K562 (cell line): Measurements from ENCODE around the gene PIK3CB.

Experiments used
- NCOA2 ChIP-seq, 2 experiments: fragments of 450-650 bp; IDR thresholded peaks; 2 replicates each; pipeline ENCODE4 v1.6.1; 2018; ENCODE audit warnings: mild to moderate bottlenecking in 2 of 2, moderate library complexity in 1 of 2; ENCODE audit not compliant: partially characterized antibody in 2 of 2
- POLR2AphosphoS5 ChIP-seq: IDR thresholded peaks from 2 replicates; pipeline ENCODE4 v1.6.1; 2011; ENCODE audit warnings: mild to moderate bottlenecking, low read depth, low read length, moderate library complexity; ENCODE audit not compliant: control insufficient read depth, insufficient read depth
- TF ChIP-seq, protein P1 (sequence below): sonication (generic); formaldehyde crosslinking; IDR thresholded peaks from 2 replicates; pipeline ENCODE4 v1.8.0; 2022; ENCODE audit warnings: missing genetic modification reagents, mild to moderate bottlenecking, moderate library complexity, borderline replicate concordance

DNA sequence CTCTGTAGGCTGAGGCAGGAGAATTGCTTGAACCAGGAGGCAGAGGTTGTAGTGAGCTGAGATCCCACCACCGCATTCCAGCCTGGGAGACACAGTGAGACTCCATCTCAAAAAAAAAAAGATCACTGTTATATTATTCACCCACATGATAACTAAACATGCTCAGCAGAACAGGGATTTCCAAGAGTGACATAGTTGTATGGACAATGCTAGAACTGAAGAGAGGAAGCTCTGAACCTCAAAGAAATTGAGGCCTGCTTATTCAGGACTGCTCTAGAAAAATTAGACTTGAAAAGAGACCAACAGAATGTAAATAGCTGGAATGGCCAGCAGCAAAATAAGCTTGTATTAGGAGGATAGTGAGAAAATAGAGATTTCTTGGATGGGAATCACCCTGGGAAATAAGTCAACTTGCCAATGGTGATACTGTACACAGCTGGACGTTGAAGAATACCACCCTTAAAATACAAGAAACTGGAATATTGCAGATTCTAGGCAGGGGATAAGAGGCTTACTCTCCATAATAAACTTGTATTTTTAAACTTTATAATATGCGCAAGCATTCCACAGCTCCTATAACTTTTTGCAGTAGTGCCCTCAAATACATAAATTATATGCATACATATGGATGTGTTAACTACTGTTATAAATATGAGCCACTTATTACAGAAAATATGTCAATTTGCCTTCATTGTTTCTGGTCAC, 28.2 kb downstream of the PIK3CB start:
- TF ChIP-seq NCOA2 (IDR thresholded peaks at IDR 0.05; ENCODE audit: partially characterized antibody in 2 of 2) = no peak
- no peak for TF ChIP-seq POLR2AphosphoS5
- TF ChIP-seq, protein P1, sequence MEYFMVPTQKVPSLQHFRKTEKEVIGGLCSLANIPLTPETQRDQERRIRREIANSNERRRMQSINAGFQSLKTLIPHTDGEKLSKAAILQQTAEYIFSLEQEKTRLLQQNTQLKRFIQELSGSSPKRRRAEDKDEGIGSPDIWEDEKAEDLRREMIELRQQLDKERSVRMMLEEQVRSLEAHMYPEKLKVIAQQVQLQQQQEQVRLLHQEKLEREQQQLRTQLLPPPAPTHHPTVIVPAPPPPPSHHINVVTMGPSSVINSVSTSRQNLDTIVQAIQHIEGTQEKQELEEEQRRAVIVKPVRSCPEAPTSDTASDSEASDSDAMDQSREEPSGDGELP = no peak
